Suprapubic skin (tissue), 4 donors: Measurements from ENCODE around the gene EIF2B1.

ENCODE experiments used
- EP300 ChIP-seq: sonication (generic); formaldehyde crosslinking; IDR thresholded peaks from one replicate; pipeline ENCODE4 v1.6.1; 2017; ENCODE audit warnings: antibody characterized with exemption
- POLR2A ChIP-seq, 2 donors: fragments of 450-650 bp; IDR thresholded peaks; one replicate each; pipeline ENCODE4 v1.6.1; 2017; ENCODE audit warnings: antibody characterized with exemption in 2 of 2, mild to moderate bottlenecking in 2 of 2, moderate library complexity in 2 of 2
- POLR2AphosphoS5 ChIP-seq, 3 donors: sonication (generic); formaldehyde crosslinking; IDR thresholded peaks; one replicate each; pipeline ENCODE4 v1.6.1; 2017; ENCODE audit warnings: antibody characterized with exemption in 3 of 3
- TF ChIP-seq, protein P1 (sequence below), 2 donors: fragments of 200-600 bp in 1 of 2; fragments of 450-650 bp in 1 of 2; sonication (generic) in 1 of 2; IDR thresholded peaks; one replicate each; pipeline ENCODE4 v1.5.1; 2016 to 2019; ENCODE audit warnings: antibody characterized with exemption in 2 of 2, mild to moderate bottlenecking in 1 of 2, moderate library complexity in 1 of 2

DNA sequence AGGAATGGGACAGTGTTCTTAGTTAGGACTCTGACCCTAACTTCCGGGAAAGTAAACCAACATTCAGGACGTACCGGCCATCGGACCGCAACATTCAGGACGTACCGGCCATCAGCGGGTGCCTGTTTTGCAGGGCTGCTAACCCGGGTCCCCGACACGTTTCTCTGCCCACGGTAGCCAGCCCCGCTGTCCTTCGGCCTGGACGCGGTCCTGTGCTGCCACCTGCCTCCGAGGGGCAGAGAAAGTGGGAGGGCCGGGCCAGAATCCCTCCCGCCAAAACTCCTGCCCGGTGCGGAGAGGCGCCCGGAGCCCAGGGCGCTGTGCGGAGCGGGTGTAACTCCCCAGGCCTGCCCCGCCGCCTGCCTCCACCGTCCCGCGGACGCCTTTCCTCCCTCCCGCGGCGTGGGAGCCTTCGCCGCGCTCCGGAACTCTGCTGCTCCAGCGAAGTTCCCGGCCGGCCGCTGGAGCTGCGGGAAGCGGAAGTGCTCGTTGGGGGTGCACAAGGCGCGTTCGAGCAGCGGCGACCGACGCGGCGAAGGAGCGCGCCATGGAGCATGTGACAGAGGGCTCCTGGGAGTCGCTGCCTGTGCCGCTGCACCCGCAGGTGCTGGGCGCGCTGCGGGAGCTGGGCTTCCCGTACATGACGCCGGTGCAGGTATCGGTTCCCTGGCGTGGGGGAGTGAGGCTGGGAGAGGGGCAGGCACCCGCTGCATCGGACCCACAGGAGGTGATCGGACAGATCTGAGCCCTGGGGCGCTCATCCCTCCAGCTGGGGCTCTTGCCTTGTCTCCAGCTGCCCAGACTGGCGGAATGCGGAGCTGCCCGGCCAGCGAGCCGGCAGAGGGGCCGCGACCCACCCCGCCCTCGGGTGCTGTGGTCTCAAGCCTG lies 31.6 kb downstream of the EIF2B1 start, which contains the start of gene DDX55:
- TF ChIP-seq, protein P1, sequence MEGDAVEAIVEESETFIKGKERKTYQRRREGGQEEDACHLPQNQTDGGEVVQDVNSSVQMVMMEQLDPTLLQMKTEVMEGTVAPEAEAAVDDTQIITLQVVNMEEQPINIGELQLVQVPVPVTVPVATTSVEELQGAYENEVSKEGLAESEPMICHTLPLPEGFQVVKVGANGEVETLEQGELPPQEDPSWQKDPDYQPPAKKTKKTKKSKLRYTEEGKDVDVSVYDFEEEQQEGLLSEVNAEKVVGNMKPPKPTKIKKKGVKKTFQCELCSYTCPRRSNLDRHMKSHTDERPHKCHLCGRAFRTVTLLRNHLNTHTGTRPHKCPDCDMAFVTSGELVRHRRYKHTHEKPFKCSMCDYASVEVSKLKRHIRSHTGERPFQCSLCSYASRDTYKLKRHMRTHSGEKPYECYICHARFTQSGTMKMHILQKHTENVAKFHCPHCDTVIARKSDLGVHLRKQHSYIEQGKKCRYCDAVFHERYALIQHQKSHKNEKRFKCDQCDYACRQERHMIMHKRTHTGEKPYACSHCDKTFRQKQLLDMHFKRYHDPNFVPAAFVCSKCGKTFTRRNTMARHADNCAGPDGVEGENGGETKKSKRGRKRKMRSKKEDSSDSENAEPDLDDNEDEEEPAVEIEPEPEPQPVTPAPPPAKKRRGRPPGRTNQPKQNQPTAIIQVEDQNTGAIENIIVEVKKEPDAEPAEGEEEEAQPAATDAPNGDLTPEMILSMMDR (IDR thresholded peaks at IDR 0.05), result peak in 1 of 2 donors; percentile 44
- TF ChIP-seq POLR2AphosphoS5 (IDR thresholded peaks at IDR 0.05) (peak in 2 of 3 donors; percentile 58 to 98), POLR2A (IDR thresholded peaks at IDR 0.05) (peak; percentile 38 to 48), EP300 (no peak)
